ENCODE results near the gene MGA.

MGA gene

DNA sequence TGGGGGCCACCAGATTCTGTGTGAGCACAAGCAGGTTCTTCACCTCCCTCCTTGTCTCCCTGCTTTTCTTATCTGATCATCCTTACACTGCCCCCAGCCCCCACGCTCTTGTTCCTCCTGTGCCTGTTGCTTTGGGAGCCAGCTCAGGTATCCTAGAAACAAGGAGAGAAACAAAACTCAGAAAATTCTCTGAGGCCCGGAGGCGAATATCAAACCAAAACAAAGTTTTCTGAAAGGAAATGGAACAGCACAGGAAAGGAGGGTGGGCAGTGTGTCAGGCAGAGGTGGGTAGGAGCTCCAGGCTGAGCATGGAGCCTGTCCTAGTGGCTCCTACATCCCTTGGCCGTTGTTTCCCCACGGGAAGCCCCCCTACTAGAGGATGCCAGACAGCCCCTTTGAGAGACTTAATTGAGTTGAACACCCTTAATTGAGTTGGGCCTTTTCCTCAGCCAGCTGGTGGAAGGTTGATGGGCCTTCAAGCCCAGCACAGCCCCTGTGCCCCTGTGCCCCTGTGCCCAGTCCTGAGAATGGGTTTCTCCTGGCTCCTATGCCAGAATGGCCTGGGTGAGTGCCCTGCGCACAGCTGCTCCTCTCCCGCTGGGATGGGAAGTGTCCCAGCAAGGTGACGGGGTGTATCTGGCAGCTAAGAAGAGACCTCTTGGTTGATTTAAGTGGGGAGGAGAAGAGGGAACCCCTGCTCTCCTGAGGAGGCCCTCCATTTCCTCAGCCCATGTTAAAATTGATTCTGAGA is 144.9 kb downstream of the MGA start:
- no peak overlapping the region for H2AFZ ChIP-seq (ENCODE audit: low read length)
- H3K4ac ChIP-seq (ENCODE audit: low read length): no peak overlapping the region
- no peak overlapping the region for H3K4me3 ChIP-seq (ENCODE audit: low read length in 2 of 2)
- no peak overlapping the region for H2BK12ac ChIP-seq (ENCODE audit: low read length)
- no peak overlapping the region for H3K9ac ChIP-seq (ENCODE audit: low read depth, low read length, poor library complexity)
- no peak overlapping the region for H2BK120ac ChIP-seq (ENCODE audit: low read depth, low read length)
- H3K27me3 ChIP-seq (ENCODE audit: control insufficient read depth in 3 of 3, insufficient read depth in 3 of 3, low read depth in 1 of 3, low read length in 3 of 3): no peaks in the 10 kb centered on the region
- H3K14ac ChIP-seq (ENCODE audit: low read length): peak overlapping the region; percentile 56
- no peak overlapping the region for H2AK5ac ChIP-seq (ENCODE audit: low read depth, low read length)
- no peak for DNase-seq (ENCODE audit: low spot score)
- H3K23ac ChIP-seq (ENCODE audit: low read depth, low read length, poor library complexity): no peak overlapping the region
- no peak overlapping the region for H3K18ac ChIP-seq (ENCODE audit: low read length)
- peaks cover 0 to 4% of the 10 kb centered on the region in 2 donors for H3K4me1 ChIP-seq (ENCODE audit: control insufficient read depth in 2 of 2, insufficient read depth in 1 of 2, low read depth in 1 of 2, low read length in 2 of 2)
- no peak overlapping the region for H4K8ac ChIP-seq (ENCODE audit: low read depth, low read length)
- H3K79me1 ChIP-seq (ENCODE audit: low read depth, low read length): no peaks in the 10 kb centered on the region
- no peak overlapping the region for H2BK5ac ChIP-seq (ENCODE audit: low read length)
- H3K36me3 ChIP-seq (replicated peaks in 1 of 2; ENCODE audit: control insufficient read depth in 2 of 2, insufficient read depth in 2 of 2, low read length in 2 of 2): peaks cover 0 to 9% of the 10 kb centered on the region in 2 donors
- WGBS, 2 donors (ENCODE audit: extremely low coverage in 2 of 2, insufficient read length in 2 of 2, insufficient replicate concordance in 1 of 2): no CpG with 5 or more reads among the region's 8 CpGs
- no peak overlapping the region for H4K91ac ChIP-seq (ENCODE audit: low read depth, low read length, poor library complexity)
- H3K27ac ChIP-seq (replicated peaks; ENCODE audit: low read length): no peak overlapping the region
- H3K9me3 ChIP-seq (replicated peaks in 1 of 2; ENCODE audit: control insufficient read depth in 2 of 2, insufficient read depth in 1 of 2, low read depth in 1 of 2, low read length in 2 of 2): peaks cover 0 to 7% of the 10 kb centered on the region in 2 donors
- H2BK15ac ChIP-seq (ENCODE audit: low read length): no peak overlapping the region
- no peak overlapping the region for H3K4me2 ChIP-seq (ENCODE audit: insufficient read depth, low read length, poor library complexity, severe bottlenecking)

DNA sequence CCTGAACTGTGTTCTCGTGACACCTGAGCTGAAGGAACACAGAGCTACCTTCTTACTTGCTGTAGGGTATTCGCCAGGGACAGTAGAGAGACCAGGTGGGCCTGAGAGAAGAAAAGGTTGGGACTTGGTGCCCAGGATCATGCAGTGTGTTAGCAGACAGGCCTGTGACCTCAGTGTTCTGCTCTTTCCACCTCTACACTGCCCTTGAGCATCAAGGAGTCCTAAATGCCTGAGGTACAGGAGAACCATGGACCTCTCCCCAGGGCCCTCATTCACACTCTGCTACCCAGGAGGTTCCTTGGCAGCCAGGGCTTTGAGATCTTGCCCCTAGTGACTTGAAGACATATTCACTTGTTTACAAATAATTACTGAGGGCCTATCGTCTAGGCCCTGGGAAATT is 145.5 kb downstream of the MGA start:
- no peaks in the 10 kb centered on the region for H3K27me3 ChIP-seq (ENCODE audit: control insufficient read depth in 3 of 3, insufficient read depth in 3 of 3, low read depth in 1 of 3, low read length in 3 of 3)
- no CpG with 5 or more reads among the region's 3 CpGs for WGBS, 2 donors (ENCODE audit: extremely low coverage in 2 of 2, insufficient read length in 2 of 2, insufficient replicate concordance in 1 of 2)
- peaks cover 0 to 6% of the 10 kb centered on the region in 2 donors for H3K36me3 ChIP-seq (replicated peaks in 1 of 2; ENCODE audit: control insufficient read depth in 2 of 2, insufficient read depth in 2 of 2, low read length in 2 of 2)
- no peak overlapping the region for H2BK15ac ChIP-seq (ENCODE audit: low read length)
- H2AFZ ChIP-seq (ENCODE audit: low read length): no peak overlapping the region
- H3K9ac ChIP-seq (ENCODE audit: low read depth, low read length, poor library complexity): no peak overlapping the region
- no peak overlapping the region for H2BK120ac ChIP-seq (ENCODE audit: low read depth, low read length)
- no peak overlapping the region for H4K91ac ChIP-seq (ENCODE audit: low read depth, low read length, poor library complexity)
- no peaks in the 10 kb centered on the region for H3K79me1 ChIP-seq (ENCODE audit: low read depth, low read length)
- H3K4me2 ChIP-seq (ENCODE audit: insufficient read depth, low read length, poor library complexity, severe bottlenecking): no peak overlapping the region
- no peak overlapping the region for H3K27ac ChIP-seq (replicated peaks; ENCODE audit: low read length)
- H3K23ac ChIP-seq (ENCODE audit: low read depth, low read length, poor library complexity): no peak overlapping the region
- no peak overlapping the region for H3K18ac ChIP-seq (ENCODE audit: low read length)
- peaks cover 0 to 7% of the 10 kb centered on the region in 2 donors for H3K9me3 ChIP-seq (replicated peaks in 1 of 2; ENCODE audit: control insufficient read depth in 2 of 2, insufficient read depth in 1 of 2, low read depth in 1 of 2, low read length in 2 of 2)
- H3K14ac ChIP-seq (ENCODE audit: low read length): no peak overlapping the region
- H3K4me3 ChIP-seq (ENCODE audit: low read length in 2 of 2): no peak overlapping the region
- H2AK5ac ChIP-seq (ENCODE audit: low read depth, low read length): no peak overlapping the region
- H3K4me1 ChIP-seq (ENCODE audit: control insufficient read depth in 2 of 2, insufficient read depth in 1 of 2, low read depth in 1 of 2, low read length in 2 of 2): peaks cover 0 to 4% of the 10 kb centered on the region in 2 donors
- no peak overlapping the region for H2BK5ac ChIP-seq (ENCODE audit: low read length)
- H3K4ac ChIP-seq (ENCODE audit: low read length): no peak overlapping the region
- no peak overlapping the region for H4K8ac ChIP-seq (ENCODE audit: low read depth, low read length)
- DNase-seq (ENCODE audit: low spot score): no peak
- H2BK12ac ChIP-seq (ENCODE audit: low read length): no peak overlapping the region

DNA sequence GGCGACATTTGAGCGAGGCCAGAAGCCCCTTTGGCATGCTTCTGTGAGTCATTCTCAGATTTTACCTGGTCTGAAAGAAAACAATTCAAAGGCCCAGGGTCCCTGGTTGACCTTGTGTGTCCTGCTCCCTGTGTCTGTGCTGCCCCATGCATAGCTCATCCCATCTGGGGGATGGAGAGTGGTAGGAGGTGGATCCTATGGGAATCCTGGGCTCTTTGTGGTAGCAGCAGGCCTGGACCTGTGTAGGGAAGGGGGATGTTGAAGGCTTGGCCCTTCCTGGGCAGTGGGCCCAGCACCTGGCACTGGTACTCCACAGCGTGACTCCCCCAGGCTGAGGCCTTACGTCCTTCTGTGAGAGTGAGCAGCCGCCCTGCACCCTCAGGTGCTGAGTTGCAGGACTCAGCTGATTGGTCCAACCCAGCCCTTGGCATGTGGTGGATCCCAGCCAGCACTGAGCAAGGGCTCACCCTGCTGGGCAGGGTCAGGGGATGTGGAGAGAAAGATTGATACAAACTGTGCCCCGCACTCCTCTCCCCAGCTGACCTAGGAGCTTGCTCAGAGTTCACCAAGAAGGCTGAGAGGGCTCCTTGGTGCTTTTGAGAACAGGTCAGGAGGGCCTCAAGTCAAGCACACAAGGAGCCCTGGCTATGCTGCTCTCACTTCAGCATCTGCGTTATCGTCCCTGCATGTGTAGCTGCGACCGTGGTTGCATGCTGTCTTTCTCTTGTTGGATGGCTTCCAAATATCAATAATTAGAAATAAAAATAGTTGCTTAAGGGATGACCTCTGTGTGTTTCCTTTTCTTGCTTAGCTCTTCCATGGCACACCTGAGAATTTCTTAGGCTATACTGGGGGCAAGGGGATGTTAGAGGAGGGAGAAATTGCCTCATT is 146.3 kb downstream of the MGA start:
- Histone ChIP-seq H3K9ac (ENCODE audit: low read depth, low read length, poor library complexity) (no peak overlapping the region), H4K8ac (ENCODE audit: low read depth, low read length) (no peak overlapping the region), H2BK12ac (ENCODE audit: low read length) (no peak overlapping the region), H2BK120ac (ENCODE audit: low read depth, low read length) (no peak overlapping the region), H3K79me1 (ENCODE audit: low read depth, low read length) (no peaks in the 10 kb centered on the region), H3K4me1 (ENCODE audit: control insufficient read depth in 2 of 2, insufficient read depth in 1 of 2, low read depth in 1 of 2, low read length in 2 of 2) (peaks cover 0 to 4% of the 10 kb centered on the region in 2 donors), H2BK15ac (ENCODE audit: low read length) (no peak overlapping the region), H3K9me3 (replicated peaks in 1 of 2; ENCODE audit: control insufficient read depth in 2 of 2, insufficient read depth in 1 of 2, low read depth in 1 of 2, low read length in 2 of 2) (peaks cover 0 to 5% of the 10 kb centered on the region in 2 donors), H3K4ac (ENCODE audit: low read length) (no peak overlapping the region), H3K36me3 (replicated peaks in 1 of 2; ENCODE audit: control insufficient read depth in 2 of 2, insufficient read depth in 2 of 2, low read length in 2 of 2) (no peaks in the 10 kb centered on the region), H2BK5ac (ENCODE audit: low read length) (no peak overlapping the region), H3K18ac (ENCODE audit: low read length) (peak overlapping the region; percentile 88), H3K27me3 (ENCODE audit: control insufficient read depth in 3 of 3, insufficient read depth in 3 of 3, low read depth in 1 of 3, low read length in 3 of 3) (no peaks in the 10 kb centered on the region), H3K14ac (ENCODE audit: low read length) (no peak overlapping the region), H3K27ac (replicated peaks; ENCODE audit: low read length) (no peak overlapping the region), H2AFZ (ENCODE audit: low read length) (no peak overlapping the region), H3K4me2 (ENCODE audit: insufficient read depth, low read length, poor library complexity, severe bottlenecking) (no peak overlapping the region), H3K4me3 (ENCODE audit: low read length in 2 of 2) (no peak overlapping the region), H2AK5ac (ENCODE audit: low read depth, low read length) (no peak overlapping the region), H3K23ac (ENCODE audit: low read depth, low read length, poor library complexity) (no peak overlapping the region), H4K91ac (ENCODE audit: low read depth, low read length, poor library complexity) (no peak overlapping the region)
- no peak for DNase-seq (ENCODE audit: low spot score)
- WGBS, 2 donors (ENCODE audit: extremely low coverage in 2 of 2, insufficient read length in 2 of 2, insufficient replicate concordance in 1 of 2): no CpG with 5 or more reads among the region's 10 CpGs

DNA sequence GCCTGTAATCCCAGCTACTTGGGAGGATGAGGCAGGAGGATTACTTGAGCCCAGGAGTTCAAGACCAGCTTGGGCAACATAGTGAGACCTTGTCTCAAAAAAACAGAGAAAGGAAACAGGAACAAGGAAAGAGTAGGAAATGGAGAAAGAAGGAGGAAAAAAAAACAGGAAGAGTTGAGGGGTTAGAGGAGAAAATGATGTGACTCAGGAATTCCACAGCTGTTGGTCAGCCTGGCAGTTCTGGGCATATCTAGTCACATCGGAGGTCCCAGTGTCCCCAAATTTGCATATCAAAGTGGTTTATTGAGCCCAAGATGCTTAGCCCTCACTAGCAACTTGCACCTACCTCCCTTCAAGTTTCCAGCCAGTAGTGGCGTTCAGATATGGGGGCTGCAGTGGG is 148.9 kb downstream of the MGA start:
- no peaks in the 10 kb centered on the region for H3K79me1 ChIP-seq (ENCODE audit: low read depth, low read length)
- no peak overlapping the region for H3K9ac ChIP-seq (ENCODE audit: low read depth, low read length, poor library complexity)
- no peak overlapping the region for H3K4me2 ChIP-seq (ENCODE audit: insufficient read depth, low read length, poor library complexity, severe bottlenecking)
- no peak overlapping the region for H3K18ac ChIP-seq (ENCODE audit: low read length)
- H2AK5ac ChIP-seq (ENCODE audit: low read depth, low read length): no peak overlapping the region
- no peak overlapping the region for H3K4ac ChIP-seq (ENCODE audit: low read length)
- H3K27me3 ChIP-seq (ENCODE audit: control insufficient read depth in 3 of 3, insufficient read depth in 3 of 3, low read depth in 1 of 3, low read length in 3 of 3): no peaks in the 10 kb centered on the region
- H3K23ac ChIP-seq (ENCODE audit: low read depth, low read length, poor library complexity): no peak overlapping the region
- H4K8ac ChIP-seq (ENCODE audit: low read depth, low read length): no peak overlapping the region
- peaks cover 0 to 4% of the 10 kb centered on the region in 2 donors for H3K4me1 ChIP-seq (ENCODE audit: control insufficient read depth in 2 of 2, insufficient read depth in 1 of 2, low read depth in 1 of 2, low read length in 2 of 2)
- H4K91ac ChIP-seq (ENCODE audit: low read depth, low read length, poor library complexity): no peak overlapping the region
- H3K27ac ChIP-seq (replicated peaks; ENCODE audit: low read length): no peak overlapping the region
- H3K4me3 ChIP-seq (ENCODE audit: low read length in 2 of 2): no peak overlapping the region
- DNase-seq (ENCODE audit: low spot score): no peak
- no peak overlapping the region for H2AFZ ChIP-seq (ENCODE audit: low read length)
- H3K36me3 ChIP-seq (replicated peaks in 1 of 2; ENCODE audit: control insufficient read depth in 2 of 2, insufficient read depth in 2 of 2, low read length in 2 of 2): peaks cover under 1 to 4% of the 10 kb centered on the region in 2 donors
- H2BK120ac ChIP-seq (ENCODE audit: low read depth, low read length): no peak overlapping the region
- H2BK15ac ChIP-seq (ENCODE audit: low read length): no peak overlapping the region
- H3K9me3 ChIP-seq (replicated peaks in 1 of 2; ENCODE audit: control insufficient read depth in 2 of 2, insufficient read depth in 1 of 2, low read depth in 1 of 2, low read length in 2 of 2): no peaks in the 10 kb centered on the region
- peak overlapping the region; percentile 25 for H2BK5ac ChIP-seq (ENCODE audit: low read length)
- no peak overlapping the region for H2BK12ac ChIP-seq (ENCODE audit: low read length)
- no peak overlapping the region for H3K14ac ChIP-seq (ENCODE audit: low read length)
- WGBS, 2 donors (ENCODE audit: extremely low coverage in 2 of 2, insufficient read length in 2 of 2, insufficient replicate concordance in 1 of 2): no CpG with 5 or more reads among the region's 2 CpGs

All from neuronal stem cell (in vitro differentiated cells).